ENCODE results near the gene ROBO2.

The ROBO2 gene

GRCh38 chr3:77427528-77427927 is 387.6 kb downstream of the ROBO2 start (continued):
- TF ChIP-seq ZNF280D (tag by site-specific recombination; IDR thresholded peaks at IDR 0.05) (no peak), ZFP69B (tag by site-specific recombination; IDR thresholded peaks at IDR 0.05) (no peak), ZFHX2 (tag by site-specific recombination; conservative IDR thresholded peaks at IDR 0.05) (no peak), ZNF670 (tag by site-specific recombination; IDR thresholded peaks at IDR 0.05; ENCODE audit: low read depth) (no peak), PRDM6 (tag by site-specific recombination; IDR thresholded peaks at IDR 0.05) (no peak), CTCF (tag by site-specific recombination; IDR thresholded peaks at IDR 0.05) (no peak), ZNF629 (tag by site-specific recombination; IDR thresholded peaks at IDR 0.05) (no peak), ZNF184 (tag by site-specific recombination; IDR thresholded peaks at IDR 0.05) (no peak)

GRCh38 chr3:77436908-77437307 is 397.0 kb downstream of the ROBO2 start:
- Histone ChIP-seq H3K4me3 (ENCODE audit: low read depth, low read length) (no peak overlapping the region), H3K36me3 (ENCODE audit: control insufficient read depth in 2 of 2, insufficient read depth in 1 of 2, low read length in 2 of 2) (no peaks in the 10 kb centered on the region), H3K4me1 (ENCODE audit: control insufficient read depth, insufficient read depth, low read length) (no peaks in the 10 kb centered on the region), H3K27ac (ENCODE audit: extremely low read depth, low read depth, low read length) (no peak overlapping the region), H3K9me3 (ENCODE audit: control insufficient read depth, insufficient read depth, low read depth, low read length) (no peaks in the 10 kb centered on the region)
- POLR2A ChIA-PET = no interaction called here
- TF ChIP-seq ZNF571 (tag by site-specific recombination; IDR thresholded peaks at IDR 0.05) (no peak), EGR2 (tag by site-specific recombination; IDR thresholded peaks at IDR 0.05; ENCODE audit: low read depth) (no peak), MZF1 (tag by site-specific recombination; IDR thresholded peaks at IDR 0.05; ENCODE audit: borderline replicate concordance) (no peak), ZNF112 (tag by site-specific recombination; IDR thresholded peaks at IDR 0.05) (no peak), ZFP3 (tag by site-specific recombination; IDR thresholded peaks at IDR 0.05; ENCODE audit: low read depth) (no peak), ZNF223 (tag by site-specific recombination; IDR thresholded peaks at IDR 0.05) (no peak), ZBTB20 (tag by site-specific recombination; IDR thresholded peaks at IDR 0.05) (no peak), ZBTB1 (tag by site-specific recombination; IDR thresholded peaks at IDR 0.05) (no peak), ZNF350 (tag by site-specific recombination; IDR thresholded peaks at IDR 0.05) (no peak)
- CTCF ChIA-PET = no interaction called here

GRCh38 chr3:77446084-77446483 is 406.2 kb downstream of the ROBO2 start:
- ChIA-PET POLR2A (no interaction called here), CTCF (no interaction called here)
- Histone ChIP-seq H3K36me3 (ENCODE audit: control insufficient read depth in 2 of 2, insufficient read depth in 1 of 2, low read length in 2 of 2) (no peaks in the 10 kb centered on the region), H3K4me1 (ENCODE audit: control insufficient read depth, insufficient read depth, low read length) (no peaks in the 10 kb centered on the region), H3K4me3 (ENCODE audit: low read depth, low read length) (no peak overlapping the region), H3K27ac (ENCODE audit: extremely low read depth, low read depth, low read length) (no peak overlapping the region), H3K9me3 (ENCODE audit: control insufficient read depth, insufficient read depth, low read depth, low read length) (no peaks in the 10 kb centered on the region)
- TF ChIP-seq ZNF510 (tag by site-specific recombination; IDR thresholded peaks at IDR 0.05; ENCODE audit: insufficient replicate concordance) (no peak), ZBTB10 (tag by site-specific recombination; IDR thresholded peaks at IDR 0.05) (no peak)

Data from HEK293 (cell line).